PC-3 (cell line): ENCODE data around the gene RRAGC. TPM values are rescaled to one million over a fixed set of nuclear protein-coding genes. Genes with fewer than 3 reads are reported as not detected.

Experiments
- ATAC-seq: fragments of 200-7000 bp; cut with Tn5 transposase; 2 replicates; pipeline ENCODE4 v1.9.1; 2020; ENCODE audit warnings: mild to moderate bottlenecking, moderate library complexity
- BruUV-seq: library from RNA; stranded (reverse); fragments of 400-500 nt; replicated peaks from 2 replicates; lab custom pipeline; 2021; lab: Mats Ljungman, UMichigan
- CTCF ChIA-PET: fragments of 300-600 bp; sonication (Branson Sonifier 250); formaldehyde crosslinking; loops from one replicate; lab custom pipeline; 2022; ENCODE audit warnings: antibody characterized with exemption; lab: Charles Lee
- POLR2A ChIA-PET: fragments of 300-600 bp; sonication (Branson Sonifier 250); formaldehyde crosslinking; loops from one replicate; lab custom pipeline; 2022; ENCODE audit warnings: antibody characterized with exemption; ENCODE audit not compliant: unreplicated experiment; lab: Charles Lee
- DNase-seq: peaks from one replicate; pipeline ENCODE4 v3.0.0-alpha.2; 2015
- H2AFZ ChIP-seq: fragments of 300-600 bp; sonication (generic); 2 replicates; pipeline ENCODE4 v1.6.0; 2016; ENCODE audit warnings: antibody characterized with exemption, low read length
- H3F3A ChIP-seq: fragments of 300-600 bp; sonication (generic); one replicate; pipeline ENCODE4 v1.6.0; 2017; ENCODE audit warnings: antibody characterized with exemption, low read length, control low read depth, mild to moderate bottlenecking; ENCODE audit not compliant: unreplicated experiment
- H3K27ac ChIP-seq: fragments of 300-600 bp; sonication (generic); 2 replicates; pipeline ENCODE4 v1.5.1; 2016; ENCODE audit warnings: mild to moderate bottlenecking, low read length
- H3K27me3 ChIP-seq: fragments of 300-600 bp; sonication (generic); 2 replicates; pipeline ENCODE4 v1.6.1; 2016; ENCODE audit warnings: low read length, mixed read lengths
- H3K36me3 ChIP-seq: fragments of 300-600 bp; sonication (generic); 2 replicates; pipeline ENCODE4 v1.6.1; 2016; ENCODE audit warnings: low read depth, mixed run types, low read length, mixed read lengths
- H3K4me1 ChIP-seq: fragments of 300-600 bp; sonication (generic); 2 replicates; pipeline ENCODE4 v1.5.1; 2016; ENCODE audit warnings: low read length; ENCODE audit not compliant: insufficient read depth
- H3K4me2 ChIP-seq: fragments of 300-600 bp; sonication (generic); 2 replicates; pipeline ENCODE4 v1.6.0; 2016; ENCODE audit warnings: low read length
- H3K4me3 ChIP-seq: fragments of 300-600 bp; sonication (generic); 2 replicates; pipeline ENCODE4 v1.5.1; 2016; ENCODE audit warnings: mild to moderate bottlenecking, low read length, mixed read lengths
- H3K79me2 ChIP-seq: fragments of 300-600 bp; sonication (generic); 2 replicates; pipeline ENCODE4 v1.6.1; 2017; ENCODE audit warnings: low read length, mixed read lengths
- H3K9ac ChIP-seq: fragments of 300-600 bp; sonication (generic); 2 replicates; pipeline ENCODE4 v1.6.0; 2016; ENCODE audit warnings: mild to moderate bottlenecking, low read length
- H3K9me2 ChIP-seq: fragments of 300-600 bp; sonication (generic); replicated peaks from 2 replicates; pipeline ENCODE4 v1.6.1; 2016; ENCODE audit warnings: mixed run types, low read length, mixed read lengths
- H3K9me3 ChIP-seq: fragments of 300-600 bp; sonication (generic); 2 replicates; pipeline ENCODE4 v1.6.1; 2016; ENCODE audit warnings: low read length, mixed read lengths
- H4K20me1 ChIP-seq: fragments of 300-600 bp; sonication (generic); 2 replicates; pipeline ENCODE4 v1.6.1; 2016; ENCODE audit warnings: low read length, mixed read lengths
- CTCF ChIP-seq: fragments of 300-600 bp; sonication (generic); conservative IDR thresholded peaks from 2 replicates; pipeline ENCODE4 v1.5.1; 2017; ENCODE audit warnings: antibody characterized with exemption, low read depth, mild to moderate bottlenecking, low read length
- EZH2 ChIP-seq: fragments of 300-600 bp; sonication (generic); IDR thresholded peaks from one replicate; pipeline ENCODE4 v1.6.1; 2017; ENCODE audit warnings: antibody characterized with exemption, mild to moderate bottlenecking, low read length; ENCODE audit not compliant: unreplicated experiment
- EZH2phosphoT487 ChIP-seq: fragments of 300-600 bp; sonication (generic); IDR thresholded peaks from 2 replicates; pipeline ENCODE4 v1.6.1; 2018; ENCODE audit warnings: mild to moderate bottlenecking, antibody characterized with exemption, low read length, borderline replicate concordance
- intact Hi-C: fragments of 100-400 bp; cut with micrococcal nuclease; formaldehyde crosslinking; loops from 2 replicates; pipeline ENCODE4 v1.9.0; 2023
- total RNA-seq: library from RNA; depleted of rRNA; stranded (reverse); fragments of >200 nt; gene quantifications from 2 replicates; pipeline ENCODE4 v1.2.3, GENCODE V29; 2014

RRAGC gene
- total RNA-seq, 1 experiment from 2014 or later = 7.0 TPM

GRCh38 chr1:38806090-38806489, 53.5 kb downstream of the RRAGC start:
- Histone ChIP-seq H4K20me1 (no peaks in the 10 kb centered on the region), H2AFZ (no peak overlapping the region), H3K4me3 (no peak overlapping the region), H3K36me3 (no peaks in the 10 kb centered on the region), H3K9me2 (no peaks in the 10 kb centered on the region), H3K79me2 (no peaks in the 10 kb centered on the region), H3K9me3 (no peaks in the 10 kb centered on the region), H3K27ac (no peak overlapping the region), H3K27me3 (peaks cover 88% of the 10 kb centered on the region), H3K4me1 (no peaks in the 10 kb centered on the region), H3K9ac (no peak overlapping the region), H3K4me2 (no peak overlapping the region), H3F3A (no peaks in the 10 kb centered on the region)
- no TSS peak for BruUV-seq
- intact Hi-C loops = no loop called here
- TF ChIP-seq CTCF = no peak
- no peak for TF ChIP-seq EZH2
- ChIA-PET POLR2A (no interaction called here), CTCF (no interaction called here)
- ATAC-seq (no peak), DNase-seq (no peak)

GRCh38 chr1:38805036-38805435, 54.5 kb downstream of the RRAGC start:
- ChIA-PET CTCF (no interaction called here), POLR2A (no interaction called here)
- Histone ChIP-seq H4K20me1 (no peaks in the 10 kb centered on the region), H2AFZ (no peak overlapping the region), H3K4me3 (no peak overlapping the region), H3K79me2 (no peaks in the 10 kb centered on the region), H3K9me3 (no peaks in the 10 kb centered on the region), H3K4me1 (no peaks in the 10 kb centered on the region), H3K9ac (no peak overlapping the region), H3K27ac (no peak overlapping the region), H3K27me3 (peaks cover 78% of the 10 kb centered on the region), H3F3A (no peaks in the 10 kb centered on the region), H3K36me3 (no peaks in the 10 kb centered on the region), H3K9me2 (no peaks in the 10 kb centered on the region), H3K4me2 (no peak overlapping the region)
- ATAC-seq = no peak
- DNase-seq = no peak
- BruUV-seq = no TSS peak
- intact Hi-C loops = no loop called here
- TF ChIP-seq CTCF (no peak), EZH2phosphoT487 (no peak), EZH2 (no peak)

- Histone ChIP-seq H3K9me2 (no peaks in the 10 kb centered on the region), H4K20me1 (no peaks in the 10 kb centered on the region), H3K4me1 (no peaks in the 10 kb centered on the region), H3K9me3 (no peaks in the 10 kb centered on the region), H3K4me3 (peak overlapping the region; percentile 40; the same call in 1 of the 2 replicates), H3K27me3 (peaks cover 75% of the 10 kb centered on the region), H3F3A (no peaks in the 10 kb centered on the region), H3K4me2 (peak overlapping the region; percentile 69), H3K36me3 (no peaks in the 10 kb centered on the region), H2AFZ (no peak overlapping the region), H3K9ac (no peak overlapping the region), H3K27ac (no peak overlapping the region), H3K79me2 (no peaks in the 10 kb centered on the region)
- TF ChIP-seq EZH2phosphoT487 (no peak), EZH2 (no peak), CTCF (no peak)
- CTCF ChIA-PET = no interaction called here
- BruUV-seq = no TSS peak
- intact Hi-C loops = no loop called here
- POLR2A ChIA-PET = no interaction called here
- ATAC-seq (peak; percentile 31; the same call in 1 of the 2 replicates), DNase-seq (no peak)
These were observed 55.3 kb downstream of the RRAGC start for GRCh38 chr1:38804062-38804886.
